H1 (cell line): ENCODE measurements around the gene CUX1. TPM values are rescaled to one million over a fixed set of nuclear protein-coding genes. Genes with fewer than 3 reads are reported as not detected.

ENCODE experiments used
- CHD2 ChIP-seq: IDR thresholded peaks from 2 replicates; pipeline ENCODE4 v1.6.1; 2012; ENCODE audit warnings: low read length, improper control_type of control experiment
- RXRA ChIP-seq: IDR thresholded peaks from 2 replicates; pipeline ENCODE4 v1.6.1; 2011; ENCODE audit warnings: low read depth, mild to moderate bottlenecking, low read length, moderate library complexity; ENCODE audit not compliant: insufficient read depth
- polyA plus RNA-seq, 7 experiments: library from polyadenylated mRNA; depleted of rRNA in 3 of 7; stranded (reverse) in 5 of 7; unstranded in 2 of 7; fragments of >200 nt in 5 of 7; fragments of 200-250 nt in 2 of 7; gene quantifications; 1 replicate in 5 of 7; 2 replicates in 1 of 7; 4 replicates in 1 of 7; pipeline versions ENCODE4 v1.2.1 to v1.2.3, GENCODE V29; 2011 to 2013; ENCODE audit warnings: missing spikeins in 2 of 7, mixed read lengths in 2 of 7
- total RNA-seq: library from RNA; stranded (reverse); fragmentation: NEBNext Ultra II Directional; extraction: Animal tissue kit (Norgen Biotek cat#: 25700); gene quantifications from 2 replicates; pipeline ENCODE4 v1.2.1, GENCODE V29; 2021

CUX1 gene
- total and polyA plus RNA-seq, 2 of the 8 experiments (the other 6 are each of a cell fraction or from before 2014, with no cell fraction given), result 21.6 to 65.9 TPM

- TF ChIP-seq CHD2, result no peak
- no peak for TF ChIP-seq RXRA
These were observed 284.5 kb downstream of the CUX1 start (continued) for GRCh38 chr7:102101926-102102325.
